Ishikawa (cell line): ENCODE measurements around the gene SETMAR.

ENCODE experiments used
- CEBPB ChIP-seq: IDR thresholded peaks from 2 replicates; pipeline ENCODE4 v1.6.1; 2012
- CREB1 ChIP-seq: IDR thresholded peaks from 2 replicates; pipeline ENCODE4 v1.6.1; 2012; ENCODE audit warnings: low read depth
- EGR1 ChIP-seq: IDR thresholded peaks from 2 replicates; pipeline ENCODE4 v1.6.1; 2012
- EP300 ChIP-seq: IDR thresholded peaks from 2 replicates; pipeline ENCODE4 v1.6.1; 2012; ENCODE audit warnings: borderline replicate concordance
- FOXM1 ChIP-seq: IDR thresholded peaks from 2 replicates; pipeline ENCODE4 v1.6.1; 2012; ENCODE audit warnings: low read depth, borderline replicate concordance
- NFIC ChIP-seq: IDR thresholded peaks from 2 replicates; pipeline ENCODE4 v1.6.1; 2012
- RAD21 ChIP-seq: IDR thresholded peaks from 2 replicates; pipeline ENCODE4 v1.6.1; 2012; ENCODE audit warnings: low read depth
- TAF1 ChIP-seq: IDR thresholded peaks from 2 replicates; pipeline ENCODE4 v1.6.1; 2012; ENCODE audit warnings: low read depth, mild to moderate bottlenecking
- TCF12 ChIP-seq: IDR thresholded peaks from 2 replicates; pipeline ENCODE4 v1.6.1; 2012; ENCODE audit warnings: low read depth
- TEAD4 ChIP-seq: IDR thresholded peaks from 2 replicates; pipeline ENCODE4 v1.6.1; 2012
- YY1 ChIP-seq: IDR thresholded peaks from 2 replicates; pipeline ENCODE4 v1.6.1; 2012; ENCODE audit warnings: low read depth
- ZBTB7A ChIP-seq: IDR thresholded peaks from 2 replicates; pipeline ENCODE4 v1.6.1; 2012; ENCODE audit warnings: low read depth
- TF ChIP-seq, protein P1 (sequence below): IDR thresholded peaks from 2 replicates; pipeline ENCODE4 v1.6.1; 2012; ENCODE audit warnings: low read depth, mild to moderate bottlenecking
- TF ChIP-seq, protein P2 (sequence below): IDR thresholded peaks from 2 replicates; pipeline ENCODE4 v1.6.1; 2012
- TF ChIP-seq, protein P3 (sequence below): IDR thresholded peaks from 2 replicates; pipeline ENCODE4 v1.6.1; 2012

The SETMAR gene

DNA sequence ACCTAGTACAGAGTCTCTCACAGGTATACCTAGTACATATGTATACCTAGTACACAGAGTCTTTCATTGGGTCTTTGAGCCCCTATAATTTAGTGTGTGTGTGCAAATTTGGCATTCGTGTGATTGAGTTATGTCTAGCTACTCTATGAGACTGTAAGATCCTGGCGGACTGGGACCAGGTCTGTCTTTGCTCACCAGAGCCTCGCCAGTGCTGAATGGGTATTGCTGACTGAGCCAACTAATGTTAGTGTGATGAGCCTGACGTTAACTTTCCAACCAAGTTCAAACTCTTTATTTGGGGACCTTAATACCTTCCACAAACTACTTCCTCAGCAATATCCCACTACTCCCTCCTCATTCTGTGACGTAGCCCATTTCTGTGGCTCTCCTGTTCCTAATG lies 35.6 kb downstream of the SETMAR start:
- no peak for TF ChIP-seq ZBTB7A
- TF ChIP-seq, protein P1, sequence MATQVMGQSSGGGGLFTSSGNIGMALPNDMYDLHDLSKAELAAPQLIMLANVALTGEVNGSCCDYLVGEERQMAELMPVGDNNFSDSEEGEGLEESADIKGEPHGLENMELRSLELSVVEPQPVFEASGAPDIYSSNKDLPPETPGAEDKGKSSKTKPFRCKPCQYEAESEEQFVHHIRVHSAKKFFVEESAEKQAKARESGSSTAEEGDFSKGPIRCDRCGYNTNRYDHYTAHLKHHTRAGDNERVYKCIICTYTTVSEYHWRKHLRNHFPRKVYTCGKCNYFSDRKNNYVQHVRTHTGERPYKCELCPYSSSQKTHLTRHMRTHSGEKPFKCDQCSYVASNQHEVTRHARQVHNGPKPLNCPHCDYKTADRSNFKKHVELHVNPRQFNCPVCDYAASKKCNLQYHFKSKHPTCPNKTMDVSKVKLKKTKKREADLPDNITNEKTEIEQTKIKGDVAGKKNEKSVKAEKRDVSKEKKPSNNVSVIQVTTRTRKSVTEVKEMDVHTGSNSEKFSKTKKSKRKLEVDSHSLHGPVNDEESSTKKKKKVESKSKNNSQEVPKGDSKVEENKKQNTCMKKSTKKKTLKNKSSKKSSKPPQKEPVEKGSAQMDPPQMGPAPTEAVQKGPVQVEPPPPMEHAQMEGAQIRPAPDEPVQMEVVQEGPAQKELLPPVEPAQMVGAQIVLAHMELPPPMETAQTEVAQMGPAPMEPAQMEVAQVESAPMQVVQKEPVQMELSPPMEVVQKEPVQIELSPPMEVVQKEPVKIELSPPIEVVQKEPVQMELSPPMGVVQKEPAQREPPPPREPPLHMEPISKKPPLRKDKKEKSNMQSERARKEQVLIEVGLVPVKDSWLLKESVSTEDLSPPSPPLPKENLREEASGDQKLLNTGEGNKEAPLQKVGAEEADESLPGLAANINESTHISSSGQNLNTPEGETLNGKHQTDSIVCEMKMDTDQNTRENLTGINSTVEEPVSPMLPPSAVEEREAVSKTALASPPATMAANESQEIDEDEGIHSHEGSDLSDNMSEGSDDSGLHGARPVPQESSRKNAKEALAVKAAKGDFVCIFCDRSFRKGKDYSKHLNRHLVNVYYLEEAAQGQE = no peak
- no peak for TF ChIP-seq EGR1
- no peak for TF ChIP-seq YY1
- TF ChIP-seq, protein P2, sequence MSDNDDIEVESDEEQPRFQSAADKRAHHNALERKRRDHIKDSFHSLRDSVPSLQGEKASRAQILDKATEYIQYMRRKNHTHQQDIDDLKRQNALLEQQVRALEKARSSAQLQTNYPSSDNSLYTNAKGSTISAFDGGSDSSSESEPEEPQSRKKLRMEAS = no peak
- no peak for TF ChIP-seq TCF12

DNA sequence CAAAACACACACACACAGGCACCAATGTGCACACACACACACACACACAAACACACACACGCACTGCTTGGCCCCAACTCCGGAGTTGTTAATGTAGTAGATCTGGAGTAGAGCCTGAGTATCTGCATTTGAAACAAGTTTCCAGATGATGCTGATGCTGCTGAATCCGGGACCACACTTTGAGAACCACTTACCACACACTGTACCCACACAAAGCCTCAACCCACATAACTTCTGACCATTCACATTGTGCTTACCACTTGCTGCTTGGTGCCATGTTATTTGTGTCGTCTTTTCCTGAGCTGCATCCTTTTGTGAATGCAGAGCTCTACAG lies 36.9 kb downstream of the SETMAR start:
- TF ChIP-seq TEAD4 = no peak
- no peak for TF ChIP-seq TAF1
- no peak for TF ChIP-seq TCF12
- no peak for TF ChIP-seq ZBTB7A

DNA sequence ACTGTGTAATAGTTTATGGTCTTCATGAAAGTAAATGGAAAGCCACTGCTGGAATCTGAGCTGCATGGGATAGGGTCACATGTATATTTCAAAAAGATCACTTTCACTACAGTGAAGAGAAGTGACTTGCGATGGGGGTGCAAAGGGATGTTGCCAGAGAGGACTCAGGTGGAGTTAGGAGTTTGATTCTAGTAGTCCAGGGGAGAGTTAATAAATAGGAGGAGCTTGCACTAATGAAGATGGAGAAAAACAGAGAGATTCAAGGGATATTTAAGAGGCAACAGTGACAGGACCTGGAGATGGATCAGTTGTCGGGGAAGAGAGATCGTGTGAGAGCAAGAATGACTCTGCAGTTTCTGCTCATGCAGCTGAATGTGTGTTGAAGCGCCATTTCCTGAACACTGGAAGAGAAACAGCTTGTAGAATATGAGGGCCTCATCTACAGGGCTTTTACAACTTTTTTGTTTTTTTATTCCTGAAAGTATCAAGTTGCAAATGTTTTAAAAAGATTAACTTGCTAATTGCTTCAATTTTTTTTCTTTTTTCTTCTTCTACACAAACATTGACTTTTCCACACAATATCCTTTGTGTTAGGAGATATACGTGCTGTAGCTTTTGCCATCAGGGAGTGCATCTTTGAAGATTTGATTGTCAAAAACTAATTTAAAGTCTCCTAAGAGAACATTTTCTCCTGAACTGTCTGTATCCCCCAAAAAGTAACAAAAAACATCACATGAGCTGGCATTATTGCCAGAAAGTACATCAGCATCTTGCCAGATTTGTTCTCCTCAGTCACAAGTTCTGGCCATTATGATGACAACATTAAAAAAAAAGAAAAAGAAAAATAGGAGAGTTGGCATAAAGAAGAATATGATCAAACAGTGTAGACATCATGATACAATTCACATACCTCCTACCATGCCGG lies 37.5 kb downstream of the SETMAR start:
- TF ChIP-seq YY1 (no peak), NFIC (no peak), ZBTB7A (no peak), TCF12 (no peak), TAF1 (no peak), TEAD4 (no peak), EP300 (no peak), EGR1 (no peak)
- TF ChIP-seq, protein P2 = no peak
- TF ChIP-seq, protein P1 = no peak
- TF ChIP-seq, protein P3, sequence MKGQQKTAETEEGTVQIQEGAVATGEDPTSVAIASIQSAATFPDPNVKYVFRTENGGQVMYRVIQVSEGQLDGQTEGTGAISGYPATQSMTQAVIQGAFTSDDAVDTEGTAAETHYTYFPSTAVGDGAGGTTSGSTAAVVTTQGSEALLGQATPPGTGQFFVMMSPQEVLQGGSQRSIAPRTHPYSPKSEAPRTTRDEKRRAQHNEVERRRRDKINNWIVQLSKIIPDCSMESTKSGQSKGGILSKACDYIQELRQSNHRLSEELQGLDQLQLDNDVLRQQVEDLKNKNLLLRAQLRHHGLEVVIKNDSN = no peak

DNA sequence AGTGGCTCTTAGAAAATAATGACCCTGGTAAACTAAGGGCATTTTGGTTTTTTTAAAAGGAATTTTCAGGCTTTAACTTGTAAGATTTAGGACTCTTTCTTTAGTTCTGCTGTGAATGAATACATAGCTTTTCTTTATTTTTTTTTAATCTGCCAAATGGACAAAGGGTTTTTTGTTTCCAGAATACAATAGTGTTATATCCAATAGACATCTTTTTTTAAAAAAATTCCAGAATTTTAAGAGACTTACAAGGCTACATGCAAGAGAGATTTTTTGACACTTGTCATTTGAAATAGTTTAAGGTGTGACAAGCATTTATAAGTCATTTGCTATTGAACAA lies 38.1 kb downstream of the SETMAR start:
- TF ChIP-seq NFIC = no peak
- TF ChIP-seq TEAD4 = no peak
- TF ChIP-seq FOXM1 = no peak
- no peak for TF ChIP-seq EGR1
- TF ChIP-seq, protein P1 = no peak
- TF ChIP-seq CREB1 = no peak
- TF ChIP-seq, protein P3 = no peak
- no peak for TF ChIP-seq YY1
- TF ChIP-seq TCF12 = no peak
- no peak for TF ChIP-seq EP300
- TF ChIP-seq, protein P2 = no peak
- no peak for TF ChIP-seq TAF1
- TF ChIP-seq CEBPB = no peak
- TF ChIP-seq RAD21 = no peak

DNA sequence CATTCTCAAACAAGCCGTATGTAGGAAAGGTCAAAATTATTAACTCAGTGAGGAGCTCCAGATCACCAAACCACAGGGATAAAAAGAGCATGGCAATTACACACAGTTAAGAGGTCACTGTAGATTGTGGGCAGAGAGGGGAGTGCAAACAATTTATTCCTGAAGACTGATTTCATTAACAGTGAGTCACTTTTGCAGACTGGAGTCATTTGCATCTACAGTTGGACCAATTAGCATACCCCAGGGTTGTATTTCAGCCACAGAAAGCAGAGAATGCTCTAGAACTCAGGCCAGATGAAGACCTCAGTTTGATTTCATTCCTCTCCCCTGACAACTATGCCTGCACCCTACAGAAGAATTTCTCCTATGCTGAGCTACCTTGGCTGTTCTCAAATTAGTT lies 40.1 kb downstream of the SETMAR start:
- TF ChIP-seq, protein P1 = no peak
- TF ChIP-seq CREB1 = no peak
- no peak for TF ChIP-seq NFIC
- no peak for TF ChIP-seq YY1
- TF ChIP-seq ZBTB7A = no peak
- no peak for TF ChIP-seq TAF1
- TF ChIP-seq EGR1 = no peak
- TF ChIP-seq EP300 = no peak
- no peak for TF ChIP-seq CEBPB
- TF ChIP-seq TCF12 = no peak
